ENCODE results near the gene UGT1A5.

The UGT1A5 gene

DNA sequence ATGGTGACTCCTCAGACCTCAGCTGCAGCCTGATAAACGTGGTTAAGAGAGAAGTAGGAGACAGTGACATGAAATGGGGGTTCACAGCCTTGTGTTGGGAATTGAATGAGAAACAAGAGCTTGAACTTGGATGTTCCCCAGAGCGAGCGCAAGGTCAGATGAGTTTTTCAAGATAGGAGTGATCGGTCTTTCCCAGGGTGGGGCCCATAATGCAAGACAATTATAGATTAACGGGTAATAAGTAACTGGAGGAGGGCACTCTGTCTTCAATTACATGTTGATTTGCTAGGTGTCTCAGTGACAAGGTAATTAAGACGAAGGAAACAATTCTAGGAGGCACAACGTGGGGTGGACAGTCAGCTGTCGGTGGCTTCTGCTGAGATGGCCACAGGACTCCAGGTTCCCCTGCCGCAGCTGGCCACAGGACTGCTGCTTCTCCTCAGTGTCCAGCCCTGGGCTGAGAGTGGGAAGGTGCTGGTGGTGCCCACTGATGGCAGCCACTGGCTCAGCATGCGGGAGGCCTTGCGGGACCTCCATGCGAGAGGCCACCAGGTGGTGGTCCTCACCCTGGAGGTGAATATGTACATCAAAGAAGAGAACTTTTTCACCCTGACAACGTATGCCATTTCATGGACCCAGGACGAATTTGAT, at the start of gene UGT1A5:
UGT1A5 (plus strand) TSS at position 297 of the 651 bp plus-strand sequence; CDS start at position 382, 85 bp downstream.
- DNase-seq, result no peak

DNA sequence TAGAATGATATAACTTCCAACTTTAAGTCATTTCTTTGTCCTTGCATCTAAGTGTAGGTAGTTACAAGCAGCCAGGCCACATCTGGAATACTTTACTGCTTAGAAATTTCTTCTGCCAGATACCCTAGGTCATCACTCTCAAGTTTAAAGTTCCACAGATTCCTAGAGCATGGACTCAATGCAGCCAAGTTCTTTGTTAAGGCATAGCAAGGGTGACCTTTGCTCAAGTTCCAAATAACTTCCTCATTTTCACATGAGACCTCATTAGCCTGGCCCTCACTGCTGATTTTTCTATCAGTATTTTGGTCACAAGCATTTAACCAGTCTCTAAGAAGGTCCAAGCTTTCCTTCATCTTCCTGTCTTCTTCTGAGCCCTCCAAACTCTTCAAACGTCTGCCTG, 48.8 kb upstream of the UGT1A5 start:
- DNase-seq, result no peak

DNA sequence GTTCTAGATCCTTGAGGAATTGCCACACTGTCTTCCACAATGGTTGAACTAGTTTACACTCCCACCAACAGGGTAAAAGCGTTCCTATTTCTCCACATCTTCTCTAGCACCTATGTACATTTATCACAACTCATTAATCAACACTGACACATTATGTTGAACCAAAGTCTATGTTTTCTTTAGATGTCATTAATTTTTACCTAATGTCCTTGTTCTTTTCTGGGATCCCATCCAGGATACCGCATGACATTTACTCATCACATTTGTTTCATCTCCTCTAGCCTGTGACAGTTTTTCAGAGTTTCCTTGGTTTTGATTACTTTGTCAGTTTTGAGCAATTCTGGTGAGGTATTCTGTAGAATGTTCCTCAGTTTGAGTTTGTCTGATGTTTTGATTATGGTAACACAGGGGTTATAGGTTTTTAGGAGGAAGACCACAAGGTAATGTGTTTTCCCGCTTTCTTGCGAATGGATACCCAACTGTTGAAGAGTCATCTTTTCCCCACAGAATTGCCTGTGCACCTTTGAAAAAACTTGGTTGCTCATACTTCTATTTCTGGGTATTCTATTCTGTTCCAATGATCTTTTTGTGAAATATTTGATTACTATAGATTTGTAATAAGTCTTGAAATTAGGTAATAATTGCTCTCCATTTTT, 44.0 kb upstream of the UGT1A5 start:
- no peak for DNase-seq

DNA sequence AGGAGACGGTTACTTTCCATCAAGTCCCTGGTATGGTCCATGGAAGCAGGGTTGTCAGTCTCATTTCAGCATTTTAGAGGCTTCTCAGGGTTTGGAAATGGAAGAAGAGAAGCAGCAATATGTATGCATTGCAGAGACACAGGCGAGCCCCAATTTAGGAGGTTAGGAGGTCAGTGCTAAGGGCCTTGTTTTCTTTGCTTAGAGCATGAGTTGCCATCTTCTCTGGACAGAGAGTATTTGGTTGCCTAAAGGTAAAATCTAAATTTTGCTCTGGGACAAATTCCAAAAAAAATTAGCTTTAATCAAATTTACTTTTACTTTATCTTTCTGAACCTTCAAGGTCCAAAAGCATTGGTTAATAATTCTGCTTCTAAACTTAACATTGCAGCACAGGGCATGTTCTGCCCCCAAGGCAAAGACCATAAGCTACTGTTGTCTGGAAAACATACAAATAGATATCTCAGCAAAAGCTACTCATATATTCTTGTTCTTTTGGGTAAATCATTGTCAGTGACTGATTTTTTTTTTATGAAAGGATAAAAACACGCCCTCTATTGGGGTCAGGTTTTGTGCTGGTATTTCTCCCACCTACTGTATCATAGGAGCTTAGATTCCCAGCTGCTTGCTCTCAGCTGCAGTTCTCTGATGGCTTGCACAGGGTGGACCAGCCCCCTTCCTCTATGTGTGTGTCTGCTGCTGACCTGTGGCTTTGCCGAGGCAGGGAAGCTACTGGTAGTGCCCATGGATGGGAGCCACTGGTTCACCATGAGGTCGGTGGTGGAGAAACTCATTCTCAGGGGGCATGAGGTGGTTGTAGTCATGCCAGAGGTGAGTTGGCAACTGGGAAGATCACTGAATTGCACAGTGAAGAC, 41.2 kb upstream of the UGT1A5 start, which contains the start of gene UGT1A9:
UGT1A9 (plus strand) TSS at position 609 of the 872 bp plus-strand sequence; CDS start at position 646, 37 bp downstream.
- DNase-seq, result no peak

- DNase-seq, result no peak
Measured at GRCh38 chr2:233672886-233673285, 39.8 kb upstream of the UGT1A5 start.

- DNase-seq, result no peak
Measured at GRCh38 chr2:233673896-233674295, 38.8 kb upstream of the UGT1A5 start.

DNA sequence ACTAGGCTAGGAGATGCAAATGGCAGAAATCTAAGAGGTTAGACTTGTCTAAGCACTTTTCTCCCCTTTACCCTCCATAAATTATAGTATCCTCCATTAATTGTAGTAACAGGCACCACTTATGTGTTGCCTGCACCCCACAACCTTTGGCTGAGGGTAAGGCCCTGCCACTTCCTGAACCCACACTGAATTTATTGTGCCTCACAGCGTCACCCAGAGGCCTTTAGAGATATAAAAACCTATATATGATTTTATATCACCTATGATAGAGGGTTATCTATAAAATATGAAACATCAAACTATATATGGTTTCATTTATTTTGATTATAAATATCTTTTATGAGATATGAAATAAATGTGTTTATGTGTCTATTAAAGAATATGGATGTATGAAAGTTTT, 38.4 kb upstream of the UGT1A5 start:
- no peak for DNase-seq

- no peak for DNase-seq
Measured at GRCh38 chr2:233674995-233675394, 37.7 kb upstream of the UGT1A5 start.

DNA sequence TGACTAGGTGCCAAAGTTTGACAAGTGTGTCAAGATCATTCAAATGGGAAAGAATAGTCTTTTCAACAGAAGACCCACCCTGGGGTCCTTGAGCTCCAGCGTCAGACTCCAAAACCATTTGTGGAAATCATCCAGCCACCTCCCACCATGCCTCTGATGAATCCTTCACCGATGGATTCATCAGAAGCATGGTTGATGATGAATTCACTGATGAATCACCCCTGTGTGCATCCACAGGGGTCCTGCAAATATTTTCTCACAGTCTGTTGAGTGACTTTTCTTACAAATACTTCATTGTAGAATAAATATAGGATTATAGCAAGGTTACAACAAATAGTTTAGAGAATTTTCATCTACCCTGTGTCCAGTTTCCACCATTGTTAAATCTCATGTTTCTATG, 36.7 kb upstream of the UGT1A5 start:
- no peak for DNase-seq

- no peak for DNase-seq
Measured at GRCh38 chr2:233679196-233679595, 33.5 kb upstream of the UGT1A5 start.

DNA sequence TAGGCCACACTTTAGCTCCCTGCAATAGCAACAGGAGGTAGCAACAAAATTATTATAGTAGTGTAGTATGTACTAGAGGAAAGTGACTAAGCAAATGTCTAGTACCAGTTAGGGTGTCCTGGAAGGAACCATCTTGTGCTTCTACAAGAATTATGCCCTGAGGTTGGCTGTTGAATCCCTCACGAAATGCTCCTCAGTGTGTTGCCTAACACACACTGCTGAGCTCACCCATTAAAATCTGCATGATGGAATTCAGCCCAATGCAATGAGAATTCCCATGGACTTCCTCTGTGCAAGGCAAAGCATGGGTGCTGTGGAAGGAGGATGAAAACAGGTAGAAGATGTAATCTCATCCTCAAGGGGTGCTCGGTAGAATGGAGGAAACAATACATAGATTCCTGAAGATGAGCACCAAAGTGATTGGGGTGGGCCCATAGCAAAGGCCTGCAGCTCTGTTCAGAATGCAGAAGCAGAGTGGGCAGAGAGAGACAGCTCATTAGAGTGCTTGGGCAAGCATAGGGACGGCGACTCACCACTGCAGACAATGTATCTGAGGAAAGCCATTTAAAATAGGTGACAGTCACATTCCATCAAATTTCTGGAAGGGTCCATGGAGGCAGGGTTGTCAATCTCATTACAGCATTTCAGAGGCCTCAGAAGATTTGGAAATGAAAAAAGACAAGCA, 32.2 kb upstream of the UGT1A5 start:
- no peak for DNase-seq

DNA sequence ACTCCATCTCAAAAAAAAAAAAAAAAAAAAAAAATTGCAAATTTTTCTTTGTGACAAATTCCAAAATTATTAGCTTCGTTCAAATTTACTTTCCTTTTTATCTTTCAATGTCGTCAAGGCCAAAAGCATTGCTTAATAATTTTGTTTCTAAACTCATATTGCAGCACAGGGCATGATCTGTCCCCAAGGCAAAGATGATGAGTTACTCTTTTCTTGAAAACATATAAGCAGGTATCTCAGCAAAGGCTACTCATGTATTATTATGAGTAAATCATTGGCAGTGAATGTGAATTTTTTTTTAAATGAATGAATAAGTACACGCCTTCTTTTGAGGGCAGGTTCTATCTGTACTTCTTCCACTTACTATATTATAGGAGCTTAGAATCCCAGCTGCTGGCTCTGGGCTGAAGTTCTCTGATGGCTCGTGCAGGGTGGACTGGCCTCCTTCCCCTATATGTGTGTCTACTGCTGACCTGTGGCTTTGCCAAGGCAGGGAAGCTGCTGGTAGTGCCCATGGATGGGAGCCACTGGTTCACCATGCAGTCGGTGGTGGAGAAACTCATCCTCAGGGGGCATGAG, 31.1 kb upstream of the UGT1A5 start, which contains the start of gene UGT1A7:
UGT1A7 (plus strand) TSS at position 381 of the 579 bp plus-strand sequence; CDS start at position 418, 37 bp downstream.
- DNase-seq, result no peak

GRCh38 chr2:233684640-233685039, 28.1 kb upstream of the UGT1A5 start:
- no peak for DNase-seq

- DNase-seq, result no peak
Measured at GRCh38 chr2:233686928-233687327, 25.8 kb upstream of the UGT1A5 start.

DNA sequence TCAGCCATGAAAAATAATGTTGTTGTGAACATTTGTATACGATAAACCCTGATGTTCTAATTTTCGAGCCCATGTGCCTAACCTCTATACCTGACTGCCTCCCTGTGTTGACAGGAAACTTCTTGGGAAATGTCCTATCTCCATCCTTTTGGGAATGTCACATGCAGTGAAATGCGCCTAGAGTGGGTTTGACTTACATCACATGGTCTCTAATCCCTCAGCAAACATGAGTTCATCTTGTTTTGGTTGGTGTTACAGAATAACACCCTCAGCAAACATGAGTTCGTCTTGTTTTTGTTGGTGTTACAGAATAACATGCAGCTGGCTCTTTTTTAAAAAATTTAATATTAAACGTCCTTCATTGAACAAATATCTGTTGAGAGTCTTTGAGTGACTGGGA, 24.4 kb upstream of the UGT1A5 start:
- DNase-seq, result no peak

- no peak for DNase-seq
Measured at GRCh38 chr2:233689031-233689430, 23.7 kb upstream of the UGT1A5 start.

GRCh38 chr2:233689501-233689900, 23.2 kb upstream of the UGT1A5 start:
- no peak for DNase-seq

GRCh38 chr2:233690444-233690843, 22.3 kb upstream of the UGT1A5 start:
- no peak for DNase-seq

- DNase-seq, result no peak
Measured at GRCh38 chr2:233691443-233692433, 21.0 kb upstream of the UGT1A5 start.

DNA sequence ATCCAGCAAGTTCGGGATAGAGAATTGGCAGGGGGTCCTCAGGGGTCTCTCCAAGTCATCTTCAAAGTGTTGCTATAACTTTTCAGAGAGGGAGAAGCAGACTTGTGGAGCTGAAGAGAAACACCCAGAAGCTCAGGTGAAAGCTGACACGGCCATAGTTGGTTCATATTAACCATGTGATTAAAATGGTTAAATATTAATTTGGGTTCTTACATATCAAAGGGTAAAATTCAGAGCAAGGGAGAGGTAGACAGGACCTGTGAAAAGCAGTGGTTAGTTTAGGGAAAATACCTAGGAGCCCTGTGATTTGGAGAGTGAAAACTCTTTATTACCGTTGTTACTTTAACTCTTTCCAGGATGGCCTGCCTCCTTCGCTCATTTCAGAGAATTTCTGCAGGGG, 20.1 kb upstream of the UGT1A5 start, which contains the start of gene UGT1A6:
UGT1A6 (plus strand) TSS at position 243 of the 400 bp plus-strand sequence; CDS start at position 358, 115 bp downstream.
- no peak for DNase-seq

- DNase-seq, result no peak
Measured at GRCh38 chr2:233693963-233694362, 18.7 kb upstream of the UGT1A5 start.
